ENCODE results near the gene BABAM2. TPM values are rescaled to one million over a fixed set of nuclear protein-coding genes. Genes with fewer than 3 reads are reported as not detected.
"Not testable (repeated sequence)": the region's sequence is repeated elsewhere in the genome, so short reads cannot be mapped to it uniquely, and the experiment has no call there.

BABAM2 gene
- total RNA-seq, 2 donors from 2014 or later = 36.4 to 40.9 TPM

- no peaks in the 10 kb centered on the region for H3K36me3 ChIP-seq (ENCODE audit: control insufficient read depth, insufficient read depth, low read length)
- Mint-ChIP-seq H3K9me3 (peaks cover 21% of the 10 kb centered on the region), H3K27ac (no peak overlapping the region), H3K4me1 (peaks cover 8% of the 10 kb centered on the region), H3K27me3 (ENCODE audit: insufficient read depth) (peaks cover 47% of the 10 kb centered on the region), H3K36me3 (ENCODE audit: low read depth) (no peaks in the 10 kb centered on the region), H3K4me3 (no peak overlapping the region)
- H3K4me3 ChIP-seq (ENCODE audit: low read length) = no peak overlapping the region
- no peak overlapping the region for H3K9ac ChIP-seq (ENCODE audit: extremely low read depth, low read length, poor library complexity, severe bottlenecking)
- TF ChIP-seq CTCF (conservative IDR thresholded peaks at IDR 0.05) = no peak
- H3K9me3 ChIP-seq (ENCODE audit: control insufficient read depth, low read length) = peaks cover 24% of the 10 kb centered on the region
- H3K27ac ChIP-seq (ENCODE audit: low read depth, low read length) = no peak overlapping the region
- H3K27me3 ChIP-seq (ENCODE audit: control insufficient read depth, insufficient read depth, low read length, poor library complexity, severe bottlenecking) = peaks cover 12% of the 10 kb centered on the region
- H3K4me1 ChIP-seq (ENCODE audit: control insufficient read depth, insufficient read depth, low read length) = peaks cover 4% of the 10 kb centered on the region
- DNase-seq = no peak
Observed at GRCh38 chr2:27860111-27860510, 30.4 kb upstream of the BABAM2 start.

- no peak for DNase-seq
- peaks cover 3% of the 10 kb centered on the region for H3K9me3 Mint-ChIP-seq
- Histone ChIP-seq H3K9ac (ENCODE audit: extremely low read depth, low read length, poor library complexity, severe bottlenecking) (no peak overlapping the region), H3K9me3 (ENCODE audit: control insufficient read depth, low read length) (peaks cover 5% of the 10 kb centered on the region), H3K36me3 (ENCODE audit: control insufficient read depth, insufficient read depth, low read length) (no peaks in the 10 kb centered on the region), H3K4me1 (ENCODE audit: control insufficient read depth, insufficient read depth, low read length) (peaks cover 4% of the 10 kb centered on the region), H3K4me3 (ENCODE audit: low read length) (no peak overlapping the region), H3K27ac (ENCODE audit: low read depth, low read length) (no peak overlapping the region), H3K27me3 (ENCODE audit: control insufficient read depth, insufficient read depth, low read length, poor library complexity, severe bottlenecking) (peaks cover 33% of the 10 kb centered on the region)
- no peak for TF ChIP-seq CTCF (conservative IDR thresholded peaks at IDR 0.05)
- peaks cover 57% of the 10 kb centered on the region for H3K27me3 Mint-ChIP-seq (ENCODE audit: insufficient read depth)
- 51 to 67% methylated on average over 1 of the region's 1 CpG for WGBS, 2 experiments (ENCODE audit: insufficient coverage in 1 of 2, insufficient read length in 1 of 2)
- no peak overlapping the region for H3K27ac Mint-ChIP-seq
- peaks cover 8% of the 10 kb centered on the region for H3K4me1 Mint-ChIP-seq
- no peak overlapping the region for H3K4me3 Mint-ChIP-seq
- no peaks in the 10 kb centered on the region for H3K36me3 Mint-ChIP-seq (ENCODE audit: low read depth)
Observed at GRCh38 chr2:27863146-27863545, 27.4 kb upstream of the BABAM2 start.

GRCh38 chr2:27863955-27864354 is 26.6 kb upstream of the BABAM2 start:
- H3K4me3 Mint-ChIP-seq; H3K36me3 ChIP-seq (ENCODE audit: control insufficient read depth, insufficient read depth, low read length); H3K9ac ChIP-seq (ENCODE audit: extremely low read depth, low read length, poor library complexity, severe bottlenecking); H3K4me3 ChIP-seq (ENCODE audit: low read length); H3K4me1 ChIP-seq (ENCODE audit: control insufficient read depth, insufficient read depth, low read length); H3K27ac Mint-ChIP-seq; H3K36me3 Mint-ChIP-seq (ENCODE audit: low read depth); H3K27ac ChIP-seq (ENCODE audit: low read depth, low read length); DNase-seq; H3K9me3 Mint-ChIP-seq; H3K9me3 ChIP-seq (ENCODE audit: control insufficient read depth, low read length); H3K4me1 Mint-ChIP-seq: not testable (repeated sequence)
- 85 to 89% methylated on average over 5 of the region's 5 CpGs for WGBS, 2 experiments (ENCODE audit: insufficient coverage in 1 of 2, insufficient read length in 1 of 2)
- peaks cover 33% of the 10 kb centered on the region for H3K27me3 ChIP-seq (ENCODE audit: control insufficient read depth, insufficient read depth, low read length, poor library complexity, severe bottlenecking)
- H3K27me3 Mint-ChIP-seq (ENCODE audit: insufficient read depth) = peaks cover 57% of the 10 kb centered on the region

- Mint-ChIP-seq H3K9me3 (no peaks in the 10 kb centered on the region), H3K27me3 (ENCODE audit: insufficient read depth) (peaks cover 39% of the 10 kb centered on the region), H3K27ac (no peak overlapping the region), H3K36me3 (ENCODE audit: low read depth) (no peaks in the 10 kb centered on the region), H3K4me1 (peaks cover 8% of the 10 kb centered on the region), H3K4me3 (no peak overlapping the region)
- Histone ChIP-seq H3K4me3 (ENCODE audit: low read length) (no peak overlapping the region), H3K27me3 (ENCODE audit: control insufficient read depth, insufficient read depth, low read length, poor library complexity, severe bottlenecking) (peaks cover 20% of the 10 kb centered on the region), H3K4me1 (ENCODE audit: control insufficient read depth, insufficient read depth, low read length) (peaks cover 4% of the 10 kb centered on the region), H3K27ac (ENCODE audit: low read depth, low read length) (no peak overlapping the region), H3K36me3 (ENCODE audit: control insufficient read depth, insufficient read depth, low read length) (no peaks in the 10 kb centered on the region), H3K9ac (ENCODE audit: extremely low read depth, low read length, poor library complexity, severe bottlenecking) (no peak overlapping the region), H3K9me3 (ENCODE audit: control insufficient read depth, low read length) (no peaks in the 10 kb centered on the region)
- DNase-seq = no peak
- no peak for TF ChIP-seq CTCF (conservative IDR thresholded peaks at IDR 0.05)
- 92 to 100% methylated on average over 1 of the region's 1 CpG for WGBS, 2 experiments (ENCODE audit: insufficient coverage in 1 of 2, insufficient read length in 1 of 2)
Observed at GRCh38 chr2:27866237-27866636, 24.3 kb upstream of the BABAM2 start.

Measured in endodermal cell (in vitro differentiated cells).